PC-3 (cell line): ENCODE measurements around the gene CNTNAP5. TPM values are rescaled to one million over a fixed set of nuclear protein-coding genes. Genes with fewer than 3 reads are reported as not detected.

Experiments
- ATAC-seq: fragments of 200-7000 bp; cut with Tn5 transposase; 2 replicates; pipeline ENCODE4 v1.9.1; 2020; ENCODE audit warnings: mild to moderate bottlenecking, moderate library complexity
- BruUV-seq: library from RNA; stranded (reverse); fragments of 400-500 nt; replicated peaks from 2 replicates; lab custom pipeline; 2021; lab: Mats Ljungman, UMichigan
- CTCF ChIA-PET: fragments of 300-600 bp; sonication (Branson Sonifier 250); formaldehyde crosslinking; loops from one replicate; lab custom pipeline; 2022; ENCODE audit warnings: antibody characterized with exemption; lab: Charles Lee
- POLR2A ChIA-PET: fragments of 300-600 bp; sonication (Branson Sonifier 250); formaldehyde crosslinking; loops from one replicate; lab custom pipeline; 2022; ENCODE audit warnings: antibody characterized with exemption; ENCODE audit not compliant: unreplicated experiment; lab: Charles Lee
- DNase-seq: peaks from one replicate; pipeline ENCODE4 v3.0.0-alpha.2; 2015
- H2AFZ ChIP-seq: fragments of 300-600 bp; sonication (generic); 2 replicates; pipeline ENCODE4 v1.6.0; 2016; ENCODE audit warnings: antibody characterized with exemption, low read length
- H3F3A ChIP-seq: fragments of 300-600 bp; sonication (generic); one replicate; pipeline ENCODE4 v1.6.0; 2017; ENCODE audit warnings: antibody characterized with exemption, low read length, control low read depth, mild to moderate bottlenecking; ENCODE audit not compliant: unreplicated experiment
- H3K27ac ChIP-seq: fragments of 300-600 bp; sonication (generic); 2 replicates; pipeline ENCODE4 v1.5.1; 2016; ENCODE audit warnings: mild to moderate bottlenecking, low read length
- H3K27me3 ChIP-seq: fragments of 300-600 bp; sonication (generic); 2 replicates; pipeline ENCODE4 v1.6.1; 2016; ENCODE audit warnings: low read length, mixed read lengths
- H3K36me3 ChIP-seq: fragments of 300-600 bp; sonication (generic); 2 replicates; pipeline ENCODE4 v1.6.1; 2016; ENCODE audit warnings: low read depth, mixed run types, low read length, mixed read lengths
- H3K4me1 ChIP-seq: fragments of 300-600 bp; sonication (generic); 2 replicates; pipeline ENCODE4 v1.5.1; 2016; ENCODE audit warnings: low read length; ENCODE audit not compliant: insufficient read depth
- H3K4me2 ChIP-seq: fragments of 300-600 bp; sonication (generic); 2 replicates; pipeline ENCODE4 v1.6.0; 2016; ENCODE audit warnings: low read length
- H3K4me3 ChIP-seq: fragments of 300-600 bp; sonication (generic); 2 replicates; pipeline ENCODE4 v1.5.1; 2016; ENCODE audit warnings: mild to moderate bottlenecking, low read length, mixed read lengths
- H3K79me2 ChIP-seq: fragments of 300-600 bp; sonication (generic); 2 replicates; pipeline ENCODE4 v1.6.1; 2017; ENCODE audit warnings: low read length, mixed read lengths
- H3K9ac ChIP-seq: fragments of 300-600 bp; sonication (generic); 2 replicates; pipeline ENCODE4 v1.6.0; 2016; ENCODE audit warnings: mild to moderate bottlenecking, low read length
- H3K9me2 ChIP-seq: fragments of 300-600 bp; sonication (generic); replicated peaks from 2 replicates; pipeline ENCODE4 v1.6.1; 2016; ENCODE audit warnings: mixed run types, low read length, mixed read lengths
- H3K9me3 ChIP-seq: fragments of 300-600 bp; sonication (generic); 2 replicates; pipeline ENCODE4 v1.6.1; 2016; ENCODE audit warnings: low read length, mixed read lengths
- H4K20me1 ChIP-seq: fragments of 300-600 bp; sonication (generic); 2 replicates; pipeline ENCODE4 v1.6.1; 2016; ENCODE audit warnings: low read length, mixed read lengths
- CTCF ChIP-seq: fragments of 300-600 bp; sonication (generic); conservative IDR thresholded peaks from 2 replicates; pipeline ENCODE4 v1.5.1; 2017; ENCODE audit warnings: antibody characterized with exemption, low read depth, mild to moderate bottlenecking, low read length
- EZH2 ChIP-seq: fragments of 300-600 bp; sonication (generic); IDR thresholded peaks from one replicate; pipeline ENCODE4 v1.6.1; 2017; ENCODE audit warnings: antibody characterized with exemption, mild to moderate bottlenecking, low read length; ENCODE audit not compliant: unreplicated experiment
- EZH2phosphoT487 ChIP-seq: fragments of 300-600 bp; sonication (generic); IDR thresholded peaks from 2 replicates; pipeline ENCODE4 v1.6.1; 2018; ENCODE audit warnings: mild to moderate bottlenecking, antibody characterized with exemption, low read length, borderline replicate concordance
- intact Hi-C: fragments of 100-400 bp; cut with micrococcal nuclease; formaldehyde crosslinking; loops from 2 replicates; pipeline ENCODE4 v1.9.0; 2023
- total RNA-seq: library from RNA; depleted of rRNA; stranded (reverse); fragments of >200 nt; gene quantifications from 2 replicates; pipeline ENCODE4 v1.2.3, GENCODE V29; 2014

The CNTNAP5 gene
- total RNA-seq, 1 experiment from 2014 or later, result not detected

- no peak overlapping the region for H3K4me3 ChIP-seq
- no peak overlapping the region for H3K4me2 ChIP-seq
- no peaks in the 10 kb centered on the region for H3F3A ChIP-seq
- H4K20me1 ChIP-seq, result no peaks in the 10 kb centered on the region
- no peak for DNase-seq
- no peak overlapping the region for H3K27ac ChIP-seq
- no peaks in the 10 kb centered on the region for H3K79me2 ChIP-seq
- 0 out of 2 replicates have a peak, but pooled peaks cover 9% of the 10 kb centered on the region for H3K27me3 ChIP-seq
- ChIA-PET POLR2A (no interaction called here), CTCF (no interaction called here)
- BruUV-seq, result no TSS peak
- no peaks in the 10 kb centered on the region for H3K9me2 ChIP-seq
- no peak for ATAC-seq
- TF ChIP-seq EZH2 (no peak), EZH2phosphoT487 (no peak), CTCF (no peak)
- H3K4me1 ChIP-seq, result no peaks in the 10 kb centered on the region
- H3K9ac ChIP-seq, result no peak overlapping the region
- H2AFZ ChIP-seq, result no peak overlapping the region
- intact Hi-C loops, result no loop called here
- no peaks in the 10 kb centered on the region for H3K36me3 ChIP-seq
- H3K9me3 ChIP-seq, result no peaks in the 10 kb centered on the region
These were observed 627.0 kb downstream of the CNTNAP5 start for GRCh38 chr2:124652099-124652498.

GRCh38 chr2:124658373-124658772 lies 633.3 kb downstream of the CNTNAP5 start:
- H4K20me1 ChIP-seq, result no peaks in the 10 kb centered on the region
- no peaks in the 10 kb centered on the region for H3K27me3 ChIP-seq
- H3K4me1 ChIP-seq, result no peaks in the 10 kb centered on the region
- no peaks in the 10 kb centered on the region for H3F3A ChIP-seq
- CTCF ChIA-PET, result no interaction called here
- ATAC-seq (no peak), DNase-seq (no peak)
- no peak overlapping the region for H3K4me2 ChIP-seq
- TF ChIP-seq EZH2, result no peak
- no peak for TF ChIP-seq CTCF
- TF ChIP-seq EZH2phosphoT487, result no peak
- H3K9me2 ChIP-seq, result no peaks in the 10 kb centered on the region
- no TSS peak for BruUV-seq
- H3K9me3 ChIP-seq, result no peaks in the 10 kb centered on the region
- POLR2A ChIA-PET, result no interaction called here
- H3K27ac ChIP-seq, result no peak overlapping the region
- no peak overlapping the region for H3K9ac ChIP-seq
- H2AFZ ChIP-seq, result no peak overlapping the region
- H3K36me3 ChIP-seq, result no peaks in the 10 kb centered on the region
- H3K79me2 ChIP-seq, result no peaks in the 10 kb centered on the region
- intact Hi-C loops, result no loop called here
- no peak overlapping the region for H3K4me3 ChIP-seq

GRCh38 chr2:124661558-124661957 lies 636.5 kb downstream of the CNTNAP5 start:
- H3K9me2 ChIP-seq, result no peaks in the 10 kb centered on the region
- no peaks in the 10 kb centered on the region for H3K36me3 ChIP-seq
- H3K4me3 ChIP-seq, result no peak overlapping the region
- no TSS peak for BruUV-seq
- no peak overlapping the region for H3K27ac ChIP-seq
- H3K9me3 ChIP-seq, result no peaks in the 10 kb centered on the region
- no peaks in the 10 kb centered on the region for H3K4me1 ChIP-seq
- no peaks in the 10 kb centered on the region for H3K27me3 ChIP-seq
- ATAC-seq, result no peak
- CTCF ChIA-PET, result no interaction called here
- no peak for DNase-seq
- no peak overlapping the region for H2AFZ ChIP-seq
- H4K20me1 ChIP-seq, result no peaks in the 10 kb centered on the region
- no peaks in the 10 kb centered on the region for H3F3A ChIP-seq
- intact Hi-C loops, result no loop called here
- H3K79me2 ChIP-seq, result no peaks in the 10 kb centered on the region
- no peak overlapping the region for H3K4me2 ChIP-seq
- TF ChIP-seq CTCF, result no peak
- no peak for TF ChIP-seq EZH2
- no peak for TF ChIP-seq EZH2phosphoT487
- H3K9ac ChIP-seq, result no peak overlapping the region
- POLR2A ChIA-PET, result no interaction called here
